Type B pancreatic cell (in vitro differentiated cells): Measurements from ENCODE around the gene ASIC2. TPM values are rescaled to one million over a fixed set of nuclear protein-coding genes. Genes with fewer than 3 reads are reported as not detected.

Experiments used
- DNase-seq: peaks from one replicate; pipeline ENCODE4 v3.0.0; 2021; ENCODE audit warnings: mixed read lengths; ENCODE audit not compliant: unreplicated experiment; ENCODE audit errors: extremely low spot score
- H3K27ac Mint-ChIP-seq: 2 replicates; pipeline ENCODE4 v1.8.0; 2021; ENCODE audit warnings: mild to moderate bottlenecking, mixed read lengths
- H3K27me3 Mint-ChIP-seq: 2 replicates; pipeline ENCODE4 v1.8.0; 2021; ENCODE audit warnings: mixed read lengths
- H3K36me3 Mint-ChIP-seq: 2 replicates; pipeline ENCODE4 v1.8.0; 2021; ENCODE audit warnings: mixed read lengths
- H3K4me1 Mint-ChIP-seq: one replicate; pipeline ENCODE4 v1.8.0; 2021; ENCODE audit warnings: mixed read lengths; ENCODE audit not compliant: unreplicated experiment
- H3K4me3 Mint-ChIP-seq: 2 replicates; pipeline ENCODE4 v1.8.0; 2021; ENCODE audit warnings: mild to moderate bottlenecking, mixed read lengths
- H3K9me3 Mint-ChIP-seq: 2 replicates; pipeline ENCODE4 v1.8.0; 2021; ENCODE audit warnings: mixed read lengths
- CTCF ChIP-seq: fragments of 200-600 bp; sonication (generic); conservative IDR thresholded peaks from 2 replicates; pipeline ENCODE4 v1.5.0; 2021; ENCODE audit warnings: antibody characterized with exemption, mild to moderate bottlenecking
- total RNA-seq: library from RNA; stranded (reverse); gene quantifications from 2 replicates; pipeline ENCODE4 v1.2.1, GENCODE V29; 2021; ENCODE audit warnings: low replicate concordance

The ASIC2 gene
- total RNA-seq, 1 donor from 2014 or later = 3.4 TPM

GRCh38 chr17:33183487-33184026 lies 109.5 kb downstream of the ASIC2 start:
- no peaks in the 10 kb centered on the region for H3K4me1 Mint-ChIP-seq
- H3K4me3 Mint-ChIP-seq = no peak overlapping the region
- H3K36me3 Mint-ChIP-seq = no peaks in the 10 kb centered on the region
- peaks cover 30% of the 10 kb centered on the region for H3K27me3 Mint-ChIP-seq
- no peaks in the 10 kb centered on the region for H3K9me3 Mint-ChIP-seq
- H3K27ac Mint-ChIP-seq = no peak overlapping the region
- TF ChIP-seq CTCF = no peak
- no peak for DNase-seq

- Mint-ChIP-seq H3K9me3 (no peaks in the 10 kb centered on the region), H3K4me3 (no peak overlapping the region), H3K27me3 (peaks cover 32% of the 10 kb centered on the region), H3K36me3 (no peaks in the 10 kb centered on the region), H3K4me1 (peaks cover 5% of the 10 kb centered on the region), H3K27ac (no peak overlapping the region)
- TF ChIP-seq CTCF = no peak
- DNase-seq = no peak
These were observed 113.9 kb downstream of the ASIC2 start for GRCh38 chr17:33179151-33179550.

- peaks cover 30% of the 10 kb centered on the region for H3K27me3 Mint-ChIP-seq
- DNase-seq = no peak
- H3K9me3 Mint-ChIP-seq = no peaks in the 10 kb centered on the region
- H3K36me3 Mint-ChIP-seq = no peaks in the 10 kb centered on the region
- peaks cover 5% of the 10 kb centered on the region for H3K4me1 Mint-ChIP-seq
- H3K27ac Mint-ChIP-seq = no peak overlapping the region
- TF ChIP-seq CTCF = no peak
- H3K4me3 Mint-ChIP-seq = no peak overlapping the region
These were observed 114.4 kb downstream of the ASIC2 start for GRCh38 chr17:33178681-33179080.

- Mint-ChIP-seq H3K27ac (no peak overlapping the region), H3K4me3 (no peak overlapping the region), H3K27me3 (peaks cover 34% of the 10 kb centered on the region), H3K9me3 (no peaks in the 10 kb centered on the region), H3K36me3 (no peaks in the 10 kb centered on the region), H3K4me1 (peaks cover 5% of the 10 kb centered on the region)
- TF ChIP-seq CTCF = no peak
- no peak for DNase-seq
These were observed 117.5 kb downstream of the ASIC2 start for GRCh38 chr17:33175562-33175961.

GRCh38 chr17:33171931-33172330 lies 121.2 kb downstream of the ASIC2 start:
- peaks cover 5% of the 10 kb centered on the region for H3K4me1 Mint-ChIP-seq
- no peaks in the 10 kb centered on the region for H3K36me3 Mint-ChIP-seq
- no peak for DNase-seq
- peaks cover 44% of the 10 kb centered on the region for H3K27me3 Mint-ChIP-seq
- H3K27ac Mint-ChIP-seq = no peak overlapping the region
- H3K9me3 Mint-ChIP-seq = no peaks in the 10 kb centered on the region
- TF ChIP-seq CTCF = no peak
- H3K4me3 Mint-ChIP-seq = no peak overlapping the region
